Stomach (tissue), 9 donors: Measurements from ENCODE around the gene CLEC16A. TPM values are rescaled to one million over a fixed set of nuclear protein-coding genes. Genes with fewer than 3 reads are reported as not detected.

Experiments used
- DNase-seq, 2 donors: peaks; one replicate each; pipeline versions ENCODE4 v3.0.0 to v3.0.0-alpha.2; 2013 to 2019
- H3K27ac ChIP-seq, 5 donors: fragments of 200-600 bp in 4 of 5; sonication (generic) in 4 of 5; one replicate each; pipeline ENCODE4 v1.5.1; 2013 to 2019; ENCODE audit warnings: mild to moderate bottlenecking in 1 of 5, moderate library complexity in 1 of 5
- H3K27me3 ChIP-seq, 3 donors: fragments of 200-600 bp; sonication (generic); one replicate each; pipeline ENCODE4 v1.5.1; 2017 to 2019; ENCODE audit warnings: mixed run types in 1 of 3
- H3K36me3 ChIP-seq, 4 donors: fragments of 200-600 bp; sonication (generic); 1 replicate in 3 of 4; 2 replicates in 1 of 4; pipeline ENCODE4 v1.5.1; 2016 to 2019
- H3K4me1 ChIP-seq, 4 donors: fragments of 200-600 bp; sonication (generic); one replicate each; pipeline ENCODE4 v1.5.1; 2016 to 2019
- H3K4me3 ChIP-seq, 4 donors: fragments of 200-600 bp; sonication (generic) in 3 of 4; one replicate each; pipeline ENCODE4 v1.5.1; 2016 to 2019; ENCODE audit warnings: mild to moderate bottlenecking in 1 of 4
- H3K9me3 ChIP-seq, 4 donors: fragments of 200-600 bp; sonication (generic); one replicate each; pipeline ENCODE4 v1.5.1; 2016 to 2019
- CTCF ChIP-seq, 7 experiments: fragments of 450-650 bp in 4 of 7; fragments of 200-600 bp in 3 of 7; sonication (generic) in 3 of 7; IDR thresholded peaks; one replicate each; pipeline ENCODE4 v1.5.1; 2016 to 2019; ENCODE audit warnings: antibody characterized with exemption in 7 of 7, control low read depth in 2 of 7, mild to moderate bottlenecking in 1 of 7
- EP300 ChIP-seq: sonication (generic); formaldehyde crosslinking; IDR thresholded peaks from one replicate; pipeline ENCODE4 v1.6.1; 2017; ENCODE audit warnings: antibody characterized with exemption
- POLR2A ChIP-seq, 4 donors: fragments of 450-650 bp; IDR thresholded peaks; one replicate each; pipeline ENCODE4 v1.6.1; 2016; ENCODE audit warnings: antibody characterized with exemption in 4 of 4, control low read depth in 2 of 4, mild to moderate bottlenecking in 1 of 4, moderate library complexity in 1 of 4
- POLR2AphosphoS5 ChIP-seq, 3 donors: sonication (generic); formaldehyde crosslinking; IDR thresholded peaks; one replicate each; pipeline ENCODE4 v1.6.1; 2016; ENCODE audit warnings: antibody characterized with exemption in 3 of 3
- WGBS, 5 donors: extraction: QIAGEN DNeasy Blood & Tissue Kit in 3 of 5; methylation state at CpG; one replicate each; pipeline versions ENCODE4 v1.1.5 to v1.1.7; 2013 to 2018; 5-methylcytosine and 5-hydroxymethylcytosine counted together
- intact Hi-C: fragments of 100-400 bp; cut with DNase I; formaldehyde crosslinking; loops from one replicate; pipeline ENCODE4 v1.15.1; 2023; ENCODE audit warnings: low total_unique reads
- polyA plus RNA-seq, 3 donors: library from polyadenylated mRNA; stranded (reverse); fragments of 200-250 nt; gene quantifications; one replicate each; pipeline ENCODE4 v1.2.3, GENCODE V29; 2013
- total RNA-seq, 5 donors: library from RNA; depleted of rRNA; stranded (reverse); fragments of >200 nt; gene quantifications; one replicate each; pipeline versions ENCODE4 v1.1.0 to v1.2.3, GENCODE V29; 2014 to 2016
- donor health status: healthy with polysubstance abuse.
- donor health status: Bipolar disorder and iron deficiency.
- donor health status: healthy.

Gene CLEC16A
- total and polyA plus RNA-seq, 8 donors, result 5.8 to 176 (median 21.8) TPM

GRCh38 chr16:11004973-11005610 is 60.7 kb downstream of the CLEC16A start:
- no peak for DNase-seq
- Histone ChIP-seq H3K9me3 (no peaks in the 10 kb centered on the region), H3K36me3 (peaks cover 9 to 49% (median 36%) of the 10 kb centered on the region in 4 donors), H3K27ac (peak overlapping the region in 3 of 5 donors; percentile 51 to 65 (median 62)), H3K27me3 (no peaks in the 10 kb centered on the region), H3K4me3 (no peak overlapping the region), H3K4me1 (peaks cover 0 to 7% (median 0%) of the 10 kb centered on the region in 4 donors)
- TF ChIP-seq POLR2AphosphoS5 (IDR thresholded peaks at IDR 0.05) (no peak), POLR2A (IDR thresholded peaks at IDR 0.05) (no peak), EP300 (no peak), CTCF (IDR thresholded peaks at IDR 0.05) (no peak)
- intact Hi-C loops, result no loop called here
- WGBS, 5 donors, result 74 to 86% (median 81%) methylated on average over 5 of the region's 5 CpGs

- TF ChIP-seq POLR2A (IDR thresholded peaks at IDR 0.05) (no peak), EP300 (no peak), CTCF (IDR thresholded peaks at IDR 0.05) (no peak)
- no peak overlapping the region for H3K4me3 ChIP-seq
- DNase-seq, result no peak
- H3K36me3 ChIP-seq, result peaks cover 9 to 48% (median 39%) of the 10 kb centered on the region in 4 donors
- no peaks in the 10 kb centered on the region for H3K27me3 ChIP-seq
- intact Hi-C loops, result no loop called here
- H3K4me1 ChIP-seq, result peaks cover 0 to 7% (median 0%) of the 10 kb centered on the region in 4 donors
- WGBS, 5 donors, result 79 to 88% (median 85%) methylated on average over 4 of the region's 4 CpGs
- H3K27ac ChIP-seq, result peak overlapping the region in 4 of 5 donors; percentile 27 to 62 (median 44)
- no peaks in the 10 kb centered on the region for H3K9me3 ChIP-seq
These were observed 61.2 kb downstream of the CLEC16A start for GRCh38 chr16:11005611-11005975.

GRCh38 chr16:11006656-11007055 is 62.3 kb downstream of the CLEC16A start:
- Histone ChIP-seq H3K4me3 (no peak overlapping the region), H3K9me3 (no peaks in the 10 kb centered on the region), H3K4me1 (peaks cover 0 to 7% (median 0%) of the 10 kb centered on the region in 4 donors), H3K27me3 (no peaks in the 10 kb centered on the region), H3K27ac (peak overlapping the region in 2 of 5 donors; percentile 52 to 54), H3K36me3 (peaks cover 9 to 53% (median 38%) of the 10 kb centered on the region in 4 donors)
- DNase-seq, result no peak
- TF ChIP-seq POLR2AphosphoS5 (IDR thresholded peaks at IDR 0.05) (no peak), POLR2A (IDR thresholded peaks at IDR 0.05) (no peak), CTCF (IDR thresholded peaks at IDR 0.05) (no peak), EP300 (no peak)
- 81 to 90% (median 86%) methylated on average over 2 of the region's 2 CpGs for WGBS, 5 donors
- intact Hi-C loops, result no loop called here

- Histone ChIP-seq H3K27me3 (no peaks in the 10 kb centered on the region), H3K9me3 (no peaks in the 10 kb centered on the region), H3K27ac (peak overlapping the region in 1 of 5 donors; percentile 52), H3K4me3 (no peak overlapping the region), H3K4me1 (peaks cover 0 to 7% (median 0%) of the 10 kb centered on the region in 4 donors), H3K36me3 (peaks cover 9 to 43% (median 33%) of the 10 kb centered on the region in 4 donors)
- TF ChIP-seq EP300 (no peak), POLR2AphosphoS5 (IDR thresholded peaks at IDR 0.05) (no peak), POLR2A (IDR thresholded peaks at IDR 0.05) (no peak), CTCF (IDR thresholded peaks at IDR 0.05) (no peak)
- DNase-seq, result no peak
- intact Hi-C loops, result no loop called here
- 89 to 94% (median 90%) methylated on average over 7 of the region's 7 CpGs for WGBS, 5 donors
These were observed 63.4 kb downstream of the CLEC16A start for GRCh38 chr16:11007714-11008280.
